Activated CD4-positive, CD25-positive, alpha-beta regulatory T cell treated with anti-CD3 and anti-CD28 coated beads, Interleukin-2, amount 50 U/mL, for 16 hours (primary cell): ENCODE measurements around the gene SOX2.

Experiments used
- DNase-seq: peaks from one replicate; pipeline ENCODE4 v3.0.0-alpha.2; 2020; ENCODE audit warnings: low read depth, low spot score

The SOX2 gene

DNA sequence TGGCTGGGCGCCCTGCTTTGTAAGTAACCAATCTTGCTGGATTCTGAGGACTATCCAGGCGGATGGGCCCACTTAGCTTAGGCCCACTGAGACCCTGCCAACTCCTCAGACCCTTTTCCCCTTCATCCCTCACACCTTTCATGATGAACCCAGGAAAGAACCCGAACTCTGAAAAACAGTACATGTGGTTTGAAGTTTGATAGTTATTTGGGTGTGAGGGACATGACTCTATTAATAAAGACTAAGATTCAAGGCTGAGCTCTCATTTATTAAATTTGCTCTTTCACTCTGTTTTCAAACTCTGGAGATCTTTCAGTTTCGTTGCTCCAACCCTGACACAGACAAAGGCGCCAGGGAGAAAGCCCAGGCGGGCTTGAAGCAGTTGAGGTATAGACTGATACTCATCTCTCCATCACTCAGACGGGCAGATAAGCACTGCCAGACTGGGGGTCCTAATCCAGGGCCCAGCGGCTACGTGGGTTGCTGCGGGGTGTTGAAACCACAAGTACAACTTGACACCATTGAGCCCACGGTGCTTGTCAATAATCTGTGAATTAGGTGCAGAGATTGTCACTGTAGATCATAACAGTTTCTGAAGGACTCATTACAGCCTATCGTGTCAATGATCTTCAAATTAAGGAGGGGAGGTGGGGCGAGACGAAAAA is 7.2 kb upstream of the SOX2 start:
- no peak for DNase-seq

DNA sequence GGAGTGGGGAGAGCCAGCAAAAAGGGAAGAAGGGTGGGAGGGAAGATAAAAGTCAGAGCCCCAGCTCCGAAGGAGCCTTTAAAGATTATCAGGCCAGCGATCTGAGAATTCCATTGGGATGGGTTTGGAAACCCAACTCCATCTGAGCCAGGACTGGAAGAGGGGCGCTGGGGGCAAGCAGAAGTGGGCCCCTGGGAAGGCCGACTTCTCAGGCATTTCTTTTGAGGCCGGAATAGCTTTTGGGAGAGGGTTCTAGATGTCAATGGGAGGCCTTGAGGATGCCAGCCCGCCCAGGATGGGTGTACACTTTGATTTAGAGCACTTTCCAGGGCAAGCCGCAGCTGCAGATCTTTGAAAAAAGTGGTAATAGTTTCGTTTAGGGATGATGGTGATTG is 6.6 kb upstream of the SOX2 start:
- DNase-seq = no peak

DNA sequence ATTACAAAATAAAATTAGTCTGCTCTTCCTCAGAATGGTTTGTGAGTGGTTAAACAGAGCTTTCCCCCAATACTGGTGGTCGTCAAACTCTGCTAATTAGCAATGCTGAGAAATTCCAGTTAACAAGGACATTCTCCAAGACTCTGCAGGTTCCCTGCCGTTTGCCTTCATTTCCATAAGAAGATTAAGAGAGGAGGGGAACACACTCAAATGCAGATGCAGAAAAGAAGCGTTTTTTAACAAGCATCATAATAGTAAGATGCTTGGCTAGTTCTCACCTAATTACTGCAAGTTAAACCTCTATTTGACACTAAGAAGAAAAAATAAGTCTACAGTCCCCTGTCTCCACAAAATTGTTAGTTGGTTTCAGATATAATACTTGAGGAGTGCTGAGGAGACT is 3.7 kb upstream of the SOX2 start:
- no peak for DNase-seq

DNA sequence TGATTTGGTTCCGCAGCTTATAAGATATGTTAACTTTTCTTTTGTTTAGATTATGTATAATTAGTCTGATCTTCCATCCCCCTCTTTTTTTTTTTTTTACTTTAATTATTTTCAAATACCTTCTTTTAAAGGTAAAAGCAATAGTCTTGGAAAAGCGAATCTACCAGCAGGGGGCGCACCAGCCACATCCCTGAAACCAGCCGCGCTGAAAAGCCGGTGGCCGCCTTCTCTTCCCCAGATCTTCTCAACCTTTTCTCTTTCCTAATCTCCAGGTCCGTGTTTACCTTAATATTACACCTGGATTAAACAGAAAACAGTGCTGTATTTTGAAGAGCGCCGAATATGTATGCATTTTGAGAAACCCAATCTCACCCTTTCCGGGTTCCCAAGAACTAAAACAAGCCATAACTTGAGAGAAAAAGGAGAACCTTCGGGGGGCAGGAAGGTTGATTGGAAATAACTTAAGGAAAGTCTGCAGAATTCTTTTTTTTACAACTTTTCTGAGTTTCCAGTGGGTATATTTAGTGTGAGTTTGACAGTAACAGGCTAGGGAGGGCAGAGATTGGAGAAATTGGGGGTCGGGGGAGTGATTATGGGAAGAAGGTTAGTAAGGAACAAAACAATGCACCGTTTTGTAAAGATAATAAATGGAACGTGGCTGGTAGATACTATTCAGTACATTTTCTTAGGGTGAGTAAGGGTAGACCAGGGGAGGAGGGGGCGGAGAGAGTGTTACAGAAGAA is 2.0 kb upstream of the SOX2 start:
- peak; percentile 21 for DNase-seq

DNA sequence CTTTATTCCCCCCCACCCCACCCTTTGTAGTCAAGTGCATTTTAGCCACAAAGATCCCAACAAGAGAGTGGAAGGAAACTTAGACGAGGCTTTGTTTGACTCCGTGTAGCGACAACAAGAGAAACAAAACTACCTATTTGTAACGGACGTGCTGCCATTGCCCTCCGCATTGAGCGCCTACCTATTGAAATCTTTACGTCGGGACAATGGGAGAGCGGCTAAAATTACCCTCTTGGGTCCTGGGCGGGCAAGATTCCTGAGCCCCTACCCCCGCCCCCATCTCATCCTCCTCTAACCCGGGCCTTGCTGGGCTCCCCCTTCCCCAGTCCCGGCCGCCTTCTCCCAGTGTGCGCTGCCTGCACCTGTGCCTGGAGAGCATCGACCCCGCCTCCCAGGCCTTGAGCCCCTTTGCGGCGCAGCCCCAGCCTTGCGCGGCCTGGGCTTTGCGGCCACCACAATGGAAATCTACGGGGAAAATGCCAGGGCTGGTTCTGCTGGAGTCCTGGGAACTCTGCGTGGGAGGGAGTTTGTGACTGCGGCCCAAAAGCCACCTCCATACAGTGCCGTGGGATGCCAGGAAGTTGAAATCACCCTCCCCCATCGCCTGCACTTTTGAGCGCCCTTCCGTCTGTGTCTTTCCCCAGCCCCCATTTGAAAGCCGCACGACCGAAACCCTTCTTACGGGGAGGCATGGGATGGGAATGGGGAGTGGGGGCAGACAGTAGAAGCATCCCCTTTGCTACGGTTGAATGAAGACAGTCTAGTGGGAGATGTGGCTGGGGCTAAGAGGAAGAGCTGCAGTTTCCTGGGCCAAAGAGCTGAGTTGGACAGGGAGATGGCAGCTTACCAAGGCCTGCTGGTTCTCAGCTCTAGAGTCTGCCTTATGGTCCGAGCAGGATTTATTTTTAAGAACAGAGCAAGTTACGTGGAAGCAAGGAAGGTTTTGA is 1.1 kb upstream of the SOX2 start:
- DNase-seq = no peak

DNA sequence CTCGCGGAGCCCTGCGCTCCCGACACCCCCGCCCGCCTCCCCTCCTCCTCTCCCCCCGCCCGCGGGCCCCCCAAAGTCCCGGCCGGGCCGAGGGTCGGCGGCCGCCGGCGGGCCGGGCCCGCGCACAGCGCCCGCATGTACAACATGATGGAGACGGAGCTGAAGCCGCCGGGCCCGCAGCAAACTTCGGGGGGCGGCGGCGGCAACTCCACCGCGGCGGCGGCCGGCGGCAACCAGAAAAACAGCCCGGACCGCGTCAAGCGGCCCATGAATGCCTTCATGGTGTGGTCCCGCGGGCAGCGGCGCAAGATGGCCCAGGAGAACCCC is 464 bp downstream of the SOX2 start:
- DNase-seq = no peak

DNA sequence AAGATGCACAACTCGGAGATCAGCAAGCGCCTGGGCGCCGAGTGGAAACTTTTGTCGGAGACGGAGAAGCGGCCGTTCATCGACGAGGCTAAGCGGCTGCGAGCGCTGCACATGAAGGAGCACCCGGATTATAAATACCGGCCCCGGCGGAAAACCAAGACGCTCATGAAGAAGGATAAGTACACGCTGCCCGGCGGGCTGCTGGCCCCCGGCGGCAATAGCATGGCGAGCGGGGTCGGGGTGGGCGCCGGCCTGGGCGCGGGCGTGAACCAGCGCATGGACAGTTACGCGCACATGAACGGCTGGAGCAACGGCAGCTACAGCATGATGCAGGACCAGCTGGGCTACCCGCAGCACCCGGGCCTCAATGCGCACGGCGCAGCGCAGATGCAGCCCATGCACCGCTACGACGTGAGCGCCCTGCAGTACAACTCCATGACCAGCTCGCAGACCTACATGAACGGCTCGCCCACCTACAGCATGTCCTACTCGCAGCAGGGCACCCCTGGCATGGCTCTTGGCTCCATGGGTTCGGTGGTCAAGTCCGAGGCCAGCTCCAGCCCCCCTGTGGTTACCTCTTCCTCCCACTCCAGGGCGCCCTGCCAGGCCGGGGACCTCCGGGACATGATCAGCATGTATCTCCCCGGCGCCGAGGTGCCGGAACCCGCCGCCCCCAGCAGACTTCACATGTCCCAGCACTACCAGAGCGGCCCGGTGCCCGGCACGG is 991 bp downstream of the SOX2 start:
- no peak for DNase-seq

DNA sequence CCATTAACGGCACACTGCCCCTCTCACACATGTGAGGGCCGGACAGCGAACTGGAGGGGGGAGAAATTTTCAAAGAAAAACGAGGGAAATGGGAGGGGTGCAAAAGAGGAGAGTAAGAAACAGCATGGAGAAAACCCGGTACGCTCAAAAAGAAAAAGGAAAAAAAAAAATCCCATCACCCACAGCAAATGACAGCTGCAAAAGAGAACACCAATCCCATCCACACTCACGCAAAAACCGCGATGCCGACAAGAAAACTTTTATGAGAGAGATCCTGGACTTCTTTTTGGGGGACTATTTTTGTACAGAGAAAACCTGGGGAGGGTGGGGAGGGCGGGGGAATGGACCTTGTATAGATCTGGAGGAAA is 1.5 kb downstream of the SOX2 start:
- DNase-seq = no peak

DNA sequence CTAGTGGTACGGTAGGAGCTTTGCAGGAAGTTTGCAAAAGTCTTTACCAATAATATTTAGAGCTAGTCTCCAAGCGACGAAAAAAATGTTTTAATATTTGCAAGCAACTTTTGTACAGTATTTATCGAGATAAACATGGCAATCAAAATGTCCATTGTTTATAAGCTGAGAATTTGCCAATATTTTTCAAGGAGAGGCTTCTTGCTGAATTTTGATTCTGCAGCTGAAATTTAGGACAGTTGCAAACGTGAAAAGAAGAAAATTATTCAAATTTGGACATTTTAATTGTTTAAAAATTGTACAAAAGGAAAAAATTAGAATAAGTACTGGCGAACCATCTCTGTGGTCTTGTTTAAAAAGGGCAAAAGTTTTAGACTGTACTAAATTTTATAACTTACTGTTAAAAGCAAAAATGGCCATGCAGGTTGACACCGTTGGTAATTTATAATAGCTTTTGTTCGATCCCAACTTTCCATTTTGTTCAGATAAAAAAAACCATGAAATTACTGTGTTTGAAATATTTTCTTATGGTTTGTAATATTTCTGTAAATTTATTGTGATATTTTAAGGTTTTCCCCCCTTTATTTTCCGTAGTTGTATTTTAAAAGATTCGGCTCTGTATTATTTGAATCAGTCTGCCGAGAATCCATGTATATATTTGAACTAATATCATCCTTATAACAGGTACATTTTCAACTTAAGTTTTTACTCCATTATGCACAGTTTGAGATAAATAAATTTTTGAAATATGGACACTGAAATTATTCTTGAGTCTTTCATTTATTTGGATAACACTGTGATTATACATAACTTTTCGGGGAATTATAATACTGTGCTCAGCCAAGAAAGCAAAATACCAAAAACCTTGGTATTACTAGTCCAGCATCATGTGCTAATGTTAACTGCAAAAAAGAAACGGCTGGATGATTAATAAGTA is 2.2 kb downstream of the SOX2 start:
- DNase-seq = no peak

DNA sequence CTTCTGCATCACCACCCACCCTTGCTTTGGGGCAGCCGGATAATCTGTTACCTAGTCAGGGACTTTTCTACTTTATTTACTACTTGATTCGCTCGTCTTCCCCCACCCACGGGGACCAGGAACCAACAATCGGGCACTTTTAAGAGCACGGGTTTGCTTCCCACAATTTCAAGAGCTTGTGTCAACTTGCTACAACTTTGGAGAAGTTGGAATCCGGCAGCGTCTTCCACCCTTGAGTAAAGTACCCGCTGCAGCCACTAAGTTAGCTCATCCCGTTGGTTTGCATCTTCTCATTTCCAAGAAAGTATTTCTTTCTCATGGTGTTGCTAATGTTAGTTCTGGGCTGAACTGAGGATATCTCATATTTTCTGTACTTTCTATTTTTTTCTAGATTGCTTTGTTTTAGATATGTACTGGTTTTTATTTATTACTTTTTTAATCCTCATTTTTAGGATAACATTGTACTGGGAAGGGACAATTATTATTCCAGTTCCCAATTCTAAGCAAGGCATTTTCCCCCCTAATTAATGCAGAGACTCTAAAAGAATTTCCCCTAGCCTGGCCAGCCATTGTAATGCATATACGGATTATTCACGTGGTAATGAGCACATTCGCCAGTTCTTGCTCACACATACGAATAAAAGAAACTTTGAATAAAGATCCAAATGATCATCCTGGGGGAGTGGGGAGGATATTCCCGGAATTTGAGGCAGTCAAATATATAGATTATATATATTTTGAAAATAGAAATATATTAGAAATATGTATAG is 4.0 kb downstream of the SOX2 start:
- DNase-seq = no peak

DNA sequence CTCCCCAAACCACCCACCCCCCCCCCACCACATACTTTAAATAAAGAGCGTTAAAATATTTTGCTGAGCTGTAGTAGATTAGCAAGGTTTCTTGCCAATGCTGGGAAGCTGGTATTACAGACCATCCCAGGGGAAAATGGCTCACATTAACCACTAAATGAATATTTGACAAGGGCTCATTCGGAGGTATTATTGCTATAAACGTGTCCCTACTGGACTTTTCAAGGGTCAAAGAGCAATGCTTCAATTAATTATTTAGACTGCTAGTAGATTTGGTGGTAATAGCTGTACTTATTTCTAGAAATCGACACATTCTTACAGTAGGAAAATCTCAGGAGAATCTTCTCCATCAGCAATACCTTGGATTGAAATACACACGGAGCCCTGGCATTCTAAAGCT is 5.2 kb downstream of the SOX2 start:
- no peak for DNase-seq

DNA sequence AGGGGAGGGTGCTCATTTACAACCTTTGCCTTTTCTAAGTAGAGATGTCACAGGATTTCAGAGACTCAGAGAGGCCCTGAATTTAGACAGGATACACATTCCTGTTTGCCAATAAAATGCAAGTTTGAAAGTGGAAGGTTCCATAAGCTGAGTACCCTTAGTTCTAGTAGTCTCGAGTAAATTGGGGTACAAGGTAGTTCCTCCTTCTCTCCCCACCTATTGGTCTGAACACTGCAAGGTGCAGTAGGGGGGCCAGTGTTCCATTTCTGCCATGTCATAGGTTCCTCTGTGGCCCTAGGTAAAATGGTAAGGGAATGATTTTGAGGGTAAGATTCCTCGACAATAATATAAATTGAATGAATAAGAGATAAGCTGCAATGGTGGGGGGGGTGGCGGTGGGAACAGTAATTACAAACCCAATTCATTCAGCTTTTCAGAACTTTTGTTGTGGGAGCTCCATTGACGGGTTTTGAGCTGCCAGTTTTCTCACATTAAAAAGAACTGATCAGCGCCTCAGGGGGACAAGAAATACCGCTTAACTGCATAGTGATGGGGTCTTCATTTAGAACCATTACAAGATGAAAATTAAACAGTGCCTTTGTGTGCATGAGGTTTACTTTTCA is 5.9 kb downstream of the SOX2 start:
- DNase-seq = no peak

DNA sequence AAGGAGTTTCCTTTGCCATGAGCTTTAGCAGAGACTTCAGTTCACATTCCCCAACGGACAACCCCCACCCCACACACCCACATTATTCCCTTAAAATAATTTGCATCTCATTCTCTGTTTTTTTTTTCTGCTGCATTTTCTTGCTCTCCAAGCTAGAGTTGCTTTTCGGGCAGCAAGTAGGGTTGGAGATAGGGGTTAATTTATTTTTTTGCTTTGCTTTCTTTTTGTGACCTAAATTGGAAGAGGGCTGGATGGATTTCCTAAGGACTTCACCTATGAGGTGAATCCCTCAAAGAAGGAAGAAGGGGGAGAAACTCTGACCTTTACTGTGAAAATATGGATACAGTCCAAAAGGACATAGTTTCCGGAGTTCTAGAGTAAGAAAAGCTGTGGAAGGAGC is 6.6 kb downstream of the SOX2 start:
- DNase-seq = no peak

DNA sequence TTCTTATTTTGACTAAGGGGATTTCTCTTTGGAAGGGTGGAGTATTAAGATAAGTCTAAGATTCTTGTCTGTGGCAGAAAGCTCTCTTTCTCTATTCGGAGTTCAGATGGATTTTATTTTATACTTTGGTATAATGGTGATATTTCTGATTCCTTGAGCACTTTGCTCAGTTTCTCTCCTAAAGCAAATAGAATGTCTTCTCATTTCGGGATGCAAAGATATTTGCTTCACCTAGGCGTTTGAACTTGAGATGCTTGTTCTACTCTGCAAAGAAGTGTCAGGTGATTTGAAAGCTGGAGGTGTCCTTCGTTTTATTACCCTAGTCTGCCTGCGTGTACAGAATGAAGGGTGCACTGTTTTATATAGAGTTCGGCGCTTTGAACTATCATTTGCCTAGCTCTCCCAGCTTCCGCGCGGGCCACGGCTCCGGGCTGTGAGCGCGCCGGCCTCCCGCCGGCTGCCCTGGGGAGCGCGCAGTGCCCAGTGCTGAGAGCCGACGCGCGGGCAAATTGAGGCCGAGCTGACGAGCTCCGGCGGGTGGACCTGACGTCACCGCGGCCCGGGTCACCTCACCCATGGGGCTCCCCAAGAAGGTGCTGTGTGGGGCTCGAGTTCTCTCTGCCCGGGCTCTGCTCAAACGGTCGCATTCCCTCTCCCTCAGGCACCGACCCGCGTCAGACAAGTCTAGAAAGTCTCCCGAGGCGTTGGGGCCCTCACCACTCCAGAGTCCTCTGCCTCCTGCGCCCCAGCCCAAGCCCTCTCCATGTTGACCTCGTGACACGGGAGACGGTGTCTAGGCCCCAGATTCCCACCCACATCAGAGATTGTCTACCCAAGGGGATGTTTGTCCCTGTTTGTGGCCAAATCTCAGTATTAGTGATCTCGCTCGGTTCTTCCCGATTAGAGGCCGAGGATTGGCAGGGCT is 7.5 kb downstream of the SOX2 start:
- no peak for DNase-seq

DNA sequence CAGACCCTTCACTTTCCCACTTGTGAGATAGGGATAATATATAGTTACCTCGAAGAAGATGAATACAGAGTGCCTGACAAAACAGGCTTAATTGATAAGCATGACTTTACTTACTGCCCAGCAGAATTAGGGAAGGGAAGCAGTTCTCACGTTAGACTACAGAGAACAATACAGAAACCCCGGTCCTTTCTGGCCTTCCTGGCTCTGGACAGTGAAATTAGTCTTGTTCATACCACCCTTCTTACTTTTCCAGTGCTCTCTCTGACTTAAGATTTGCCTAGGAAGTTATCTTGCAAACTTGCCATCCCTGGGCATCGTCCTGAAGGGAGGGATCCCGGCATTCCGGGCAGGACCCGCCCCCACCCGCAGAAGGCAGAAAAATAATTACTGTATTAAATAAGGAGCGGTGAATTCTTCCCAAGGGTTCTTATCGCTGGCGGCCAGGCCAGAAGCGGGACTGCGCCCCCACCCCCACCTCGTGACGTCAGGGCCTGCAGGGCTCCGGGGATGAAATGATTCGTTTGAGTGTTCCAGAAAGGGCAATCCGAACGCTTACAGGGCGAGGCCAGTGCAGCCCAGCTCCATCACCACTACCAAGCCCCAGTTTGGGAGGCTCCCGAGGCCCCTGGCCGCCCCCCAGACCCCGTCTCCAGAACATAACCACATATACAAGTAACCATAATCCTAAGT is 8.4 kb downstream of the SOX2 start:
- DNase-seq = no peak

DNA sequence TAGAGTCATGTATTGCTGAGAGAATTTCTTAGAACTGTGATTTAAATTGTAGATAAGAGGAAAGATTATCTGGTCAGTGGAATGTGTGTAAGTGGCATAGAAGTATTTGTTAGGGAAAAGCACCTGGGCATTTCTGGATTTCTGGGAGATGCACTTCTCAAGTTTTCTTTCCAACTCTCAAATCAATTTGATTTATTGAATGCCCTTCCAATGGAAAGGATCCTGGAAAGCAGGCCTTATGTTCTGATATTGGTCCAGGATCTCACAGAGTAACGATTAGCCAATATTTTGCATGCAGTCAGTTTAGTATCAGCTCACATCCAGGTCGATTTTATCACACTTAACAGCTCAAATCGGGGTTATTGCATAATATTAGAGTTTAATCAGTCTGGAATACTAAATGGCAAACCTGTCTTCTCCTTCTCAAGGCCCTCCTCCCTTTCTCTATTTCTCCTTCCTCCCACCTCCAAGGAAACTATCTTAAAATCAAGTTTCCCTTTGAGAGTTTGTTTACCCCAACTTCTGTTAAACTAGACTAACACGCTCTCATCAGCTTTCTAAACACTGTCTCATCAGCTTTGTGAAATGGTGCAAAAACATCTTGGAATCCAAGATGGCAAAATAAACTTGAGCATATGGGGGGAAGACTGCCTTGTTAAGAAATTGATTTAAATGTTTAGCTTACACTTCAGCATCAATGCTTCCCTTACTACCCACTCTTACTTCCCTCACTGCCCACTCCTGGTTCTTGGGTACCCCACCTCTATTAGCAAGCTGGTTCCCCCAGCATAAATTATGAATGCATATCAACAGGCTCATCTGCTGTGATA is 9.5 kb downstream of the SOX2 start:
- DNase-seq = no peak

DNA sequence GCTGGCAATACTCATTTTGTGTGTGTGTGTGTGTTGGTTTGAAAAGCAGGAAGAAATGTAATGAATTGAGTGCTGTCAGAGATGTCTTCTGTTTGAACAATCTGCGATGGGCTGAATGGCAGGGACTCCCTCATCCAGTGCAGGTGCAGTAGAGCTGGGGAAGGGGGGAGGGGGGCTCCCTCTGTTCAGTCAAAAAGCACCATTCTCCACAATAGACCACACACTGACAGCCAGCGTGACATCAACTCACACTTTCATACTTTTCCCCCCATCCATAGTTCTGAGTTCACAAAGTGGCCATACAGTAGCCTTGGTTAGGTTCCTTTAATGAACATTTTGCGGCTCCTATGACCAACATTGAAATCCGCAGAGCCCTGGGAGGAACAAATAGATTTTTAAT is 10.4 kb downstream of the SOX2 start:
- no peak for DNase-seq
